CD4-positive, alpha-beta T cell (primary cell): Measurements from ENCODE around the gene PKNOX2. TPM values are rescaled to one million over a fixed set of nuclear protein-coding genes. Genes with fewer than 3 reads are reported as not detected.

Source experiments
- ATAC-seq: fragments of 200-7000 bp; cut with Tn5 transposase; one replicate; pipeline ENCODE4 v1.10.0; 2022; ENCODE audit warnings: mild to moderate bottlenecking; ENCODE audit not compliant: poor library complexity
- CTCF ChIA-PET: fragments of 350-600 bp; sonication (Branson Sonifier 250); formaldehyde crosslinking; loops from one replicate; lab custom pipeline; 2021; ENCODE audit warnings: antibody characterized with exemption, inconsistent platforms; lab: Charles Lee
- POLR2A ChIA-PET: fragments of 350-600 bp; sonication (Branson Sonifier 250); formaldehyde crosslinking; loops from one replicate; lab custom pipeline; 2021; ENCODE audit warnings: antibody characterized with exemption, inconsistent platforms; lab: Charles Lee
- DNase-seq, 14 experiments: peaks; one replicate each; pipeline ENCODE4 v3.0.0-alpha.2; 2013 to 2020; ENCODE audit warnings: mixed read lengths in 2 of 14
- H3K27ac ChIP-seq, 2 donors: one replicate each; pipeline versions ENCODE4 v1.5.1 to v1.7.0; 2013; ENCODE audit warnings: low read length in 2 of 2, low read depth in 1 of 2, mild to moderate bottlenecking in 1 of 2
- H3K27me3 ChIP-seq, 2 experiments: 1 replicate in 1 of 2; 2 replicates in 1 of 2; pipeline versions ENCODE4 v1.6.1 to v1.7.0; 2013; ENCODE audit warnings: low read length in 2 of 2, control low read depth in 1 of 2, mild to moderate bottlenecking in 1 of 2, moderate library complexity in 1 of 2; ENCODE audit not compliant: insufficient read depth in 2 of 2, control insufficient read depth in 1 of 2
- H3K36me3 ChIP-seq: one replicate; pipeline ENCODE4 v1.6.1; 2013; ENCODE audit warnings: low read length, control low read depth; ENCODE audit not compliant: insufficient read depth
- H3K4me1 ChIP-seq: one replicate; pipeline ENCODE4 v1.6.1; 2013; ENCODE audit warnings: low read length, control low read depth; ENCODE audit not compliant: insufficient read depth
- H3K4me3 ChIP-seq: one replicate; pipeline ENCODE4 v1.5.1; 2013; ENCODE audit warnings: mild to moderate bottlenecking, low read length, moderate library complexity
- H3K9me3 ChIP-seq, 2 experiments: 1 replicate in 1 of 2; 2 replicates in 1 of 2; pipeline versions ENCODE4 v1.6.1 to v1.7.0; 2013; ENCODE audit warnings: low read length in 2 of 2, mild to moderate bottlenecking in 2 of 2, control low read depth in 1 of 2, moderate library complexity in 1 of 2; ENCODE audit not compliant: control insufficient read depth in 1 of 2, insufficient read depth in 1 of 2
- H3K27ac Mint-ChIP-seq: one replicate; pipeline ENCODE4 v1.8.0; 2020; ENCODE audit warnings: mixed read lengths
- H3K27me3 Mint-ChIP-seq: one replicate; pipeline ENCODE4 v1.8.0; 2021; ENCODE audit warnings: mixed read lengths
- H3K36me3 Mint-ChIP-seq: one replicate; pipeline ENCODE4 v1.8.0; 2021; ENCODE audit warnings: low read depth, mixed read lengths
- H3K4me1 Mint-ChIP-seq: one replicate; pipeline ENCODE4 v1.8.0; 2021; ENCODE audit warnings: low read depth, mixed read lengths
- H3K4me3 Mint-ChIP-seq: one replicate; pipeline ENCODE4 v1.8.0; 2020; ENCODE audit warnings: mild to moderate bottlenecking, mixed read lengths
- H3K9me3 Mint-ChIP-seq: one replicate; pipeline ENCODE4 v1.8.0; 2020; ENCODE audit warnings: mixed read lengths
- intact Hi-C, 2 experiments: fragments of 100-400 bp; cut with DNase I in 1 of 2; cut with micrococcal nuclease in 1 of 2; formaldehyde crosslinking; loops; one replicate each; pipeline versions ENCODE4 v1.15.1 to v1.9.0; 2023 to 2025; cut with DNase I, micrococcal nuclease
- total RNA-seq, 174 experiments: library from RNA in 2 of 174; stranded (reverse) in 2 of 174; gene quantifications; one replicate each; pipeline ENCODE4 v1.2.3 and lab custom pipeline; 2021 to 2026
- TF ChIP-seq, protein P1 (sequence below): fragments of 200-600 bp; IDR thresholded peaks from one replicate; pipeline ENCODE4 v1.8.0; 2022; ENCODE audit warnings: antibody characterized with exemption, mild to moderate bottlenecking

PKNOX2 gene
- total RNA-seq, 2 experiments from 2014 or later = not detected

DNA sequence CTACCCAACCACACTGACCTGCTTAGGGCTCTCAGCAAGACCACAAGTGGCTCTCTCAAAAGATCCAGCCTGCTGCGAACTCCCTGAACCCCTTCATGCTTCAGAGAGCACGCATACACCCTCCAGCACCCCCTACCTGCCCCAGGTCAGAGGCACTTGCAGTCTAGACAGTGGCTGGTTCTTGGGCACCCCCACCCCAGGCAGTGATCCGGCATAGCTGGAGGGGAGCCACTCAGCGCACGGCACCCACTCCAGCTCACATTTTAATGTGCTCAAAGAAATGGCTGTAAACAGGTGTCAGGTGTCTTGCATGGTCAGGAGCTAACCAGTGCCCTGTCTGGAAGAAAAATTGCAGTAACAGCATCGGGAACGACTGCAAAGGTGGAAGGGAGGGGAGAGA lies 140.8 kb downstream of the PKNOX2 start:
- CTCF ChIA-PET = interaction anchor here (1.5 kb wide), 1 partner anchor 15 kb away, joined by 3 read pairs; no protein-coding TSS in a partner anchor
- no peak overlapping the region for H3K4me3 Mint-ChIP-seq

DNA sequence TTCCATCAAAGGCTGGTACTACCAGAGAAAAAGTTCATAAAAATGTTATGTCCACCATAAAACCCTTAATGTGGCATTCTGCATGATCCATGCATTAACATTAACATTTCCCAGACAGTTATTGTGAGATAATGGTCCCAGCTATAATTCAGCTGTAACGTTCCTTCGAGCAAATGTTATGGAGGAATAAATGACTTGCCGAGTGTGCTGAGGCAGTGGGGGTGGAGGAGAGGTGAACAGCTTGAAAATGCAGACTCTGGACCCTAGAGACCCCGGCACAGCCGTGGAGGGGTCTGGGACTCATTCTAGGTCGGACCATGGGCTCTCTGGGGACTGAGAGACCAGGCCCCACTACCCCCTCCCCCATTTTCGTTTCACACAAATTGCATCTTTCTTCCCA lies 141.9 kb downstream of the PKNOX2 start:
- TF ChIP-seq, protein P1, sequence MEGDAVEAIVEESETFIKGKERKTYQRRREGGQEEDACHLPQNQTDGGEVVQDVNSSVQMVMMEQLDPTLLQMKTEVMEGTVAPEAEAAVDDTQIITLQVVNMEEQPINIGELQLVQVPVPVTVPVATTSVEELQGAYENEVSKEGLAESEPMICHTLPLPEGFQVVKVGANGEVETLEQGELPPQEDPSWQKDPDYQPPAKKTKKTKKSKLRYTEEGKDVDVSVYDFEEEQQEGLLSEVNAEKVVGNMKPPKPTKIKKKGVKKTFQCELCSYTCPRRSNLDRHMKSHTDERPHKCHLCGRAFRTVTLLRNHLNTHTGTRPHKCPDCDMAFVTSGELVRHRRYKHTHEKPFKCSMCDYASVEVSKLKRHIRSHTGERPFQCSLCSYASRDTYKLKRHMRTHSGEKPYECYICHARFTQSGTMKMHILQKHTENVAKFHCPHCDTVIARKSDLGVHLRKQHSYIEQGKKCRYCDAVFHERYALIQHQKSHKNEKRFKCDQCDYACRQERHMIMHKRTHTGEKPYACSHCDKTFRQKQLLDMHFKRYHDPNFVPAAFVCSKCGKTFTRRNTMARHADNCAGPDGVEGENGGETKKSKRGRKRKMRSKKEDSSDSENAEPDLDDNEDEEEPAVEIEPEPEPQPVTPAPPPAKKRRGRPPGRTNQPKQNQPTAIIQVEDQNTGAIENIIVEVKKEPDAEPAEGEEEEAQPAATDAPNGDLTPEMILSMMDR = no peak
- intact Hi-C loops = no loop called here
- POLR2A ChIA-PET = no interaction called here
- no peak for ATAC-seq
- Histone ChIP-seq H3K4me1 (no peaks in the 10 kb centered on the region), H3K9me3 (no peaks in the 10 kb centered on the region), H3K36me3 (no peaks in the 10 kb centered on the region), H3K27me3 (peaks cover 0 to 2% of the 10 kb centered on the region in 2 experiments), H3K27ac (no peak overlapping the region), H3K4me3 (no peak overlapping the region)
- CTCF ChIA-PET = no interaction called here
- Mint-ChIP-seq H3K9me3 (no peaks in the 10 kb centered on the region), H3K4me3 (no peak overlapping the region), H3K27ac (no peak overlapping the region), H3K4me1 (no peaks in the 10 kb centered on the region), H3K27me3 (peaks cover 23% of the 10 kb centered on the region), H3K36me3 (no peaks in the 10 kb centered on the region)
- DNase-seq = no peak

More for the DNA sequence above, 140.8 kb downstream of the PKNOX2 start:
- no peaks in the 10 kb centered on the region for H3K9me3 Mint-ChIP-seq
- POLR2A ChIA-PET = no interaction called here
- H3K27me3 Mint-ChIP-seq = peaks cover 13% of the 10 kb centered on the region
- Histone ChIP-seq H3K4me1 (no peaks in the 10 kb centered on the region), H3K9me3 (no peaks in the 10 kb centered on the region), H3K27ac (no peak overlapping the region), H3K4me3 (no peak overlapping the region), H3K27me3 (peaks cover 0 to 2% of the 10 kb centered on the region in 2 experiments), H3K36me3 (no peaks in the 10 kb centered on the region)
- intact Hi-C loops = no loop called here
- no peaks in the 10 kb centered on the region for H3K36me3 Mint-ChIP-seq
- TF ChIP-seq, protein P1 = no peak
- no peaks in the 10 kb centered on the region for H3K4me1 Mint-ChIP-seq
- no peak for ATAC-seq
- H3K27ac Mint-ChIP-seq = no peak overlapping the region
- no peak for DNase-seq

DNA sequence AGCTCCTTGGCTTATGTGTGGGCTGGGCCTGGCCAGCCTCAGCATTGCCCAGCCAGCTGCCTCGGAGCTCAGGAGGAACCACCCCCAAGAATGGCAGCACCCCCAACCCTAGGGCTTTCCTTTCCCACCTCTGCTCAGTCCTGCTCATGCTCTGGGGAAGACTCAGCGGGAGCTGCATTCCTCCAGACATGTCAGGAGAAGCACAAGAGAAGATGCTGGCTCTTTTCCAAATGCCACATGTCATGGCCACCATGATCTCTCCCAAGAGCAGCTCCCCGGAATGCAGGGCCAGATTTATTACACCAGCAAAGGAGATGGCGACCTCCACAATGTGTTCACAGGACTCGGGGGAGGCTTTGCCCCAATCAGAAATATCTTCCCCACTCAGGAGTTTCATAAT lies 143.7 kb downstream of the PKNOX2 start:
- H3K27ac ChIP-seq = no peak overlapping the region
- no peaks in the 10 kb centered on the region for H3K36me3 ChIP-seq
- no peak for DNase-seq
- intact Hi-C loops = no loop called here
- peaks cover 0 to 4% of the 10 kb centered on the region in 2 experiments for H3K27me3 ChIP-seq
- no peaks in the 10 kb centered on the region for H3K4me1 ChIP-seq
- Mint-ChIP-seq H3K27me3 (peaks cover 27% of the 10 kb centered on the region), H3K36me3 (no peaks in the 10 kb centered on the region), H3K27ac (no peak overlapping the region), H3K4me3 (no peak overlapping the region), H3K4me1 (no peaks in the 10 kb centered on the region), H3K9me3 (no peaks in the 10 kb centered on the region)
- ChIA-PET CTCF (no interaction called here), POLR2A (no interaction called here)
- no peaks in the 10 kb centered on the region for H3K9me3 ChIP-seq
- H3K4me3 ChIP-seq = no peak overlapping the region
- no peak for ATAC-seq
- TF ChIP-seq, protein P1 = no peak
